IgD-negative memory B cell (primary cell): ENCODE measurements around the gene PPARD. TPM values are rescaled to one million over a fixed set of nuclear protein-coding genes. Genes with fewer than 3 reads are reported as not detected.
"Not testable (repeated sequence)": the region's sequence is repeated elsewhere in the genome, so short reads cannot be mapped to it uniquely, and the experiment has no call there.

ENCODE experiments used
- H3K27ac Mint-ChIP-seq, 3 donors: one replicate each; pipeline ENCODE4 v1.8.0; 2020 to 2022; ENCODE audit warnings: mild to moderate bottlenecking in 3 of 3, mixed read lengths in 3 of 3, moderate library complexity in 1 of 3
- H3K27me3 Mint-ChIP-seq: one replicate; pipeline ENCODE4 v1.8.0; 2021; ENCODE audit warnings: mixed read lengths
- H3K36me3 Mint-ChIP-seq: one replicate; pipeline ENCODE4 v1.8.0; 2020; ENCODE audit warnings: mild to moderate bottlenecking, mixed read lengths
- H3K4me1 Mint-ChIP-seq, 3 donors: one replicate each; pipeline ENCODE4 v1.8.0; 2020 to 2022; ENCODE audit warnings: mixed read lengths in 3 of 3, mild to moderate bottlenecking in 1 of 3
- H3K4me3 Mint-ChIP-seq, 4 donors: one replicate each; pipeline ENCODE4 v1.8.0; 2020 to 2022; ENCODE audit warnings: mild to moderate bottlenecking in 4 of 4, mixed read lengths in 4 of 4, moderate library complexity in 3 of 4
- H3K9me3 Mint-ChIP-seq, 3 donors: one replicate each; pipeline ENCODE4 v1.8.0; 2020 to 2021; ENCODE audit warnings: mixed read lengths in 3 of 3, mild to moderate bottlenecking in 1 of 3
- polyA plus RNA-seq: library from polyadenylated mRNA; unstranded; fragments of 300-500 nt; fragmentation: Illumina TruSeq; gene quantifications from one replicate; pipeline ENCODE4 v1.2.3, GENCODE V29; 2021

PPARD gene
- polyA plus RNA-seq, 1 donor from 2014 or later = 8.4 TPM

GRCh38 chr6:35436071-35436857, 93.9 kb downstream of the PPARD start:
- Mint-ChIP-seq H3K4me1 (no peaks in the 10 kb centered on the region), H3K27ac (no peak overlapping the region), H3K4me3 (peak overlapping the region in 1 of 4 donors; percentile 47), H3K27me3 (no peaks in the 10 kb centered on the region), H3K9me3 (no peaks in the 10 kb centered on the region), H3K36me3 (no peaks in the 10 kb centered on the region)

- H3K36me3 Mint-ChIP-seq, H3K9me3 Mint-ChIP-seq, H3K4me1 Mint-ChIP-seq, H3K4me3 Mint-ChIP-seq, H3K27me3 Mint-ChIP-seq, H3K27ac Mint-ChIP-seq: not testable (repeated sequence)
Measured at GRCh38 chr6:35438378-35439065, 96.2 kb downstream of the PPARD start.

- Mint-ChIP-seq H3K4me3 (no peak overlapping the region), H3K4me1 (no peaks in the 10 kb centered on the region), H3K36me3 (no peaks in the 10 kb centered on the region), H3K27ac (no peak overlapping the region), H3K27me3 (no peaks in the 10 kb centered on the region), H3K9me3 (no peaks in the 10 kb centered on the region)
Measured at GRCh38 chr6:35439308-35439707, 97.0 kb downstream of the PPARD start.

GRCh38 chr6:35441205-35441604, 98.8 kb downstream of the PPARD start:
- no peaks in the 10 kb centered on the region for H3K36me3 Mint-ChIP-seq
- no peaks in the 10 kb centered on the region for H3K9me3 Mint-ChIP-seq
- H3K4me1 Mint-ChIP-seq = no peaks in the 10 kb centered on the region
- H3K27ac Mint-ChIP-seq = no peak overlapping the region
- H3K4me3 Mint-ChIP-seq = no peak overlapping the region
- no peaks in the 10 kb centered on the region for H3K27me3 Mint-ChIP-seq

GRCh38 chr6:35441642-35442041, 99.3 kb downstream of the PPARD start:
- no peaks in the 10 kb centered on the region for H3K4me1 Mint-ChIP-seq
- H3K27me3 Mint-ChIP-seq = no peaks in the 10 kb centered on the region
- H3K4me3 Mint-ChIP-seq = no peak overlapping the region
- H3K36me3 Mint-ChIP-seq = no peaks in the 10 kb centered on the region
- no peaks in the 10 kb centered on the region for H3K9me3 Mint-ChIP-seq
- H3K27ac Mint-ChIP-seq = no peak overlapping the region

- no peaks in the 10 kb centered on the region for H3K36me3 Mint-ChIP-seq
- H3K27me3 Mint-ChIP-seq = no peaks in the 10 kb centered on the region
- H3K27ac Mint-ChIP-seq = no peak overlapping the region
- H3K4me1 Mint-ChIP-seq = no peaks in the 10 kb centered on the region
- no peak overlapping the region for H3K4me3 Mint-ChIP-seq
- H3K9me3 Mint-ChIP-seq = no peaks in the 10 kb centered on the region
Measured at GRCh38 chr6:35442693-35443092, 100.3 kb downstream of the PPARD start.

- Mint-ChIP-seq H3K36me3 (no peaks in the 10 kb centered on the region), H3K27ac (no peak overlapping the region), H3K4me3 (no peak overlapping the region), H3K27me3 (no peaks in the 10 kb centered on the region), H3K9me3 (no peaks in the 10 kb centered on the region), H3K4me1 (no peaks in the 10 kb centered on the region)
Measured at GRCh38 chr6:35443341-35444030, 101.1 kb downstream of the PPARD start.

GRCh38 chr6:35445691-35446090, 103.3 kb downstream of the PPARD start:
- no peaks in the 10 kb centered on the region for H3K36me3 Mint-ChIP-seq
- H3K4me3 Mint-ChIP-seq = no peak overlapping the region
- H3K9me3 Mint-ChIP-seq = no peaks in the 10 kb centered on the region
- no peak overlapping the region for H3K27ac Mint-ChIP-seq
- H3K4me1 Mint-ChIP-seq = peaks cover 2 to 6% (median 5%) of the 10 kb centered on the region in 3 donors
- H3K27me3 Mint-ChIP-seq = no peaks in the 10 kb centered on the region

GRCh38 chr6:35448191-35448590, 105.8 kb downstream of the PPARD start:
- peak overlapping the region in 1 of 4 donors; percentile 8 for H3K4me3 Mint-ChIP-seq
- H3K4me1 Mint-ChIP-seq = peaks cover 14 to 19% (median 17%) of the 10 kb centered on the region in 3 donors
- H3K9me3 Mint-ChIP-seq = no peaks in the 10 kb centered on the region
- no peaks in the 10 kb centered on the region for H3K36me3 Mint-ChIP-seq
- peak overlapping the region in 1 of 3 donors; percentile 83 for H3K27ac Mint-ChIP-seq
- H3K27me3 Mint-ChIP-seq = no peaks in the 10 kb centered on the region

GRCh38 chr6:35449287-35449881, 107.0 kb downstream of the PPARD start:
- Mint-ChIP-seq H3K27me3 (no peaks in the 10 kb centered on the region), H3K4me3 (peak overlapping the region in 3 of 4 donors; percentile 16 to 86 (median 32)), H3K36me3 (no peaks in the 10 kb centered on the region), H3K27ac (peak overlapping the region in 1 of 3 donors; percentile 52), H3K4me1 (peaks cover 19 to 21% (median 21%) of the 10 kb centered on the region in 3 donors), H3K9me3 (no peaks in the 10 kb centered on the region)

- Mint-ChIP-seq H3K27ac (peak overlapping the region in 2 of 3 donors; percentile 4), H3K9me3 (no peaks in the 10 kb centered on the region), H3K36me3 (peaks cover 3% of the 10 kb centered on the region), H3K4me1 (peaks cover 21 to 24% (median 21%) of the 10 kb centered on the region in 3 donors), H3K27me3 (no peaks in the 10 kb centered on the region), H3K4me3 (peak overlapping the region; percentile 85 to 93 (median 90))
Measured at GRCh38 chr6:35451354-35452182, 109.2 kb downstream of the PPARD start.

- H3K27ac Mint-ChIP-seq = peak within 1 kb of the TSS; percentile 4 to 53 (median 4)
- no peaks in the 10 kb centered on the region for H3K27me3 Mint-ChIP-seq
- H3K4me3 Mint-ChIP-seq = peak within 1 kb of the TSS; percentile 85 to 94 (median 90)
- peaks cover 21 to 24% (median 21%) of the 10 kb centered on the region in 3 donors for H3K4me1 Mint-ChIP-seq
- H3K9me3 Mint-ChIP-seq = no peaks in the 10 kb centered on the region
- H3K36me3 Mint-ChIP-seq = peaks cover 3% of the 10 kb centered on the region
Measured at GRCh38 chr6:35452183-35453090, 110.1 kb downstream of the PPARD start, which contains the start of gene FANCE. TSS of gene FANCE (plus strand) at chr6:35452338. CDS start at chr6:35452546, 208 bp downstream.

GRCh38 chr6:35453236-35453635, 110.9 kb downstream of the PPARD start:
- peaks cover 21 to 27% (median 26%) of the 10 kb centered on the region in 3 donors for H3K4me1 Mint-ChIP-seq
- no peaks in the 10 kb centered on the region for H3K27me3 Mint-ChIP-seq
- H3K27ac Mint-ChIP-seq = no peak overlapping the region
- no peaks in the 10 kb centered on the region for H3K9me3 Mint-ChIP-seq
- peaks cover 3% of the 10 kb centered on the region for H3K36me3 Mint-ChIP-seq
- H3K4me3 Mint-ChIP-seq = peak overlapping the region; percentile 78 to 94 (median 82)
